Activated CD8-positive, alpha-beta memory T cell treated with anti-CD3 and anti-CD28 coated beads, Interleukin-2, amount 50 U/mL, for 24 hours (primary cell): ENCODE measurements around the gene ROR2.

ENCODE experiments used
- DNase-seq: peaks from one replicate; pipeline ENCODE4 v3.0.0-alpha.2; 2020; ENCODE audit errors: extremely low read depth

ROR2 gene

DNA sequence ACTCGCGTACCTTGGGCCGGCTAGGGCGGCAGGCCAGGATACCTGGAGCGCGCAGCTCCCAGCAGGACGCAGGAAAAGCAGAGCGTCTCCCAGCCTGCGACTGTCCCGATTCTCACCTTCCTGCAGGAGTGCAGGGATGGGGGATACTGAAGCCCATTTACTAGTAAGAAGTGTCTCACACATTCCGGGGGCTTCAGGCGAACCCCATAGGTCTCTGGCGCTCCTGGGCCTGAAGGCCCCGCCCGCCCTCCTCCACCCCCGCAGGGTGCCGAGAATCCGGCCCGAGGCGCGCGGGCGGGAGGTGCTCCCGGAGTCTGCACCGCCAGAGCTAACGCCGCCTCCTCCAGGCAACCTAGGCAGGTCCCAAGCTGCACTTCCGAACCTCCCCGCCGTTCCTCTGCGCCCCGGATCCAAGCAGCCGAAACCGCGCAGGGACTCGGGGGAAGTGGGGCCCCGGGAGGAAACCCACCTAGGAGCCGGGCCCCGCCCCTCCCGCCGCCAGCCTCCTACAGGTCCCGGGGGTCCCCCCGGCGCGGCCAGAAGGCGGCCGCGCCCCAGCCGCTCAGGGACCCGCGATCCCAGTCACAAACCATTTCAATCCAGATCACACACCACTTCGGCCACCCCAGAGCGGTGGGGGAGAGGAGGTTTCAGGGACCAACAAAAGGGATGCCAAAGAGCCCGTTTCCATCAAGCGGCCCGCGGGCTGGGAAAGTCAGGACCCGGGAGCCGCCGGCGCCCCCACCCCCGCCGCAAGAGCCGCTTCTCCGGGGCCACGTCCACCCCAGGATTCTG lies 1.2 kb downstream of the ROR2 start:
- DNase-seq, result no peak

GRCh38 chr9:91948101-91948596 lies 1.9 kb downstream of the ROR2 start:
- DNase-seq, result no peak

DNA sequence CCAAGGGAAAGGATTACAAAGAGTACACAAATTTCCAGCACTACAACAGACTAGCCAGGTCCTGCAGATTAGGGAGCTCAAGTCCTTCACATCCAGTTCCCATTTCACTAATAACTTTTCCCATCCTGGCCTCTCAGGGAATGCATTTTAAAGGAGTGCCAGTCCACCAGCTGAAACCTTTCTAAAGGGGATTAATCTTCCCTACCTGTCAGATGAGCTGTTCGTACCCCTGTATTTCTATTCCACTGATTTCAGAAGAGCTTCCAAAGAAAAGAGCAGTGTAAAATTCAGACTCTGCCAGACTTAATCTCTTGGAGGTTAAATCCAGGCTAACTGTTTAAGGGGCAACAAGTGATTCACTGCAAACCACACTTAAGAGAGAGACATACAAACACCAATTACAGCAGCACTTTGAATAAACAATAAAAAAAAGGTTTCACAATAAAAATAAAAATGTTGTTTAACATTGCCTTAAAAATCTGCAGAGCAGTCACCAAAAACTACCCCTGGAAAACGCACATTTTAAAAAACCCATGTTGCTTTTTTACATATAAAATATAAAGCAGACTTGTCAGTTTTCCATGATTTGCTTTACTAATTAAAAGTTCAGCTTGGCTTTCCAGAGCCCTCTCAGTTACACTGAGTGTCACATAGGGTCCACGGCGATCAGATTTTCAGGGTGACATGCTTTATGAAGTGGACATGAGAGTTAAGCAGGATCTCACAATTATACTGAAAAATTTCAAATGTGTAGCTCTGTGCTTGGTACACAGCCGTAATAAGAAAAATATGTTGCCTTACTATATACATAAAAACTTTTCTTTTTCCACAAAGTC lies 3.2 kb downstream of the ROR2 start:
- no peak for DNase-seq

DNA sequence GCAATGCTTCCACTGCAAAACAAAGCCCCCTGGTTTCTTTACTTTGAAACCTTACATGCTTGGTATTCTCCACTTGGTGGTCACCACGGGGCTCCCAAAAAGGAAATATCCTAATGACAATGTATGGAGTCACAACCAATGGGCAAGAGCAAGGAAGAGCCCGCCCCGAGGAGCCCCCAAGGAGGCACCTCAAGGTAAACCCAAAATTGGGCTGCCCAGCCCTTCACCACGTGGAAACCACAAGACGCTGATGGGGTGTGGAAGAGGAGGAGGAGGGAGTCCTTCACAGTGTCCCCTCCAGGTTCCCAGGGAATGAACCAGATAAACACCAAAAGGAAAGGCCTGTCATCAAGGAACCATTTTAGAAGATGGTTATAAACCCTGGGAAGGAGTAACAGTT lies 3.8 kb downstream of the ROR2 start:
- DNase-seq, result no peak

DNA sequence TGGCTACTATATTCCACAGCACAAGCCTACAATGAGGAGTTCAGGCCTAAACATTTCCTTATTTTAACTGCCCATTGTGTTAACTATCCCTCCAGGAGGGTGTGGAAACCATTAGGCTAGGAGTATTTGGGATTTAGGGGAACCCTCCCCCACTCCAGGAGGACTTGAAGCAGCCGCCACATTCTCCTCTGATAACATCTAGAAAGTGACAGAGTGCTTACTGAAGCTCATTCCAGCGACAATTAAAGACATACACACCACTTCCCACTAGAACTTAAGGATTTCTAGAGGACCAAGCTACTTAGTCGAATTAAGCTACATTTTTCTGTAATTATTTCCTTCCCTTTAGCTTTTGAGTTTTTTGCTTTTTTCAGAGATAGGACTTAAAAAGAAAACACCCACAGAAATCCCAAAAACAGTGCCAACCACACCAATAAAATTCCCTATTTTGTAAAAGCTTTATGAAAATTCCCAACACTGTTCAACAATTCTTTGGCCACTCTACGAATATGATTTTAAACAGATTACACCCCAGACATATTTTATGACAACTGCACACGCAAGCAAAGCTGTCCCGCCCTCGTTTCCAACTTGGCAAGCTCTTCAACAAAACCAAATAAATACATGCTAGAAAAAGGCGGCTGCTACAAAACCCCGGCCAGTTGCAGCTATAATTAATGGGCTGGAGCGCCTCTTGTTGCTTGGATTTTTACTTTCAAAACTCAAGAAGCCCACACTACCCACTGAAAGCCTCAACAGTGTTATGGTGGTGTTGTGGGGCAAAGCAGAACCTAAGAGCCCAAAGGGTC lies 4.5 kb downstream of the ROR2 start:
- no peak for DNase-seq

- no peak for DNase-seq
Observed at GRCh38 chr9:91944711-91945110, 5.3 kb downstream of the ROR2 start.

- DNase-seq, result no peak
Observed at GRCh38 chr9:91943478-91944470, 6.3 kb downstream of the ROR2 start.

DNA sequence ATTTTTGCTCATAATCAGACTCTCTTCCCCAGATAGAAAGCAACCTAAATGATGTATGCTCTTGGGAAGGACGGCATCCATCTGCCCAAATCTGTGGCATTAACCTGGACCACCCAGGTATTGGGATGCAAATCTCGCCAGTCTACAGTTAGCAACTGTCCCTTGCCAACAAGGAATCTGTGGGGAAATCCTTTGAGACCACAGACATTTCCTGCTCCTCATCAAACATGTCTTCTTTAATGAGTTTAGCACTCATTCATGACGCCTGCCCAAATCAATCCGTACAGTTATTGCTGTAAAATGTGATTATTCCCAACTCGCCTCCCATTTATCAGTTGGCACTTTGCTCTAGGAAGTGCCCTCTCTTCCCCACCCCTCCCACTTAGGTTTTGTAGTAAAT lies 7.8 kb downstream of the ROR2 start:
- no peak for DNase-seq

DNA sequence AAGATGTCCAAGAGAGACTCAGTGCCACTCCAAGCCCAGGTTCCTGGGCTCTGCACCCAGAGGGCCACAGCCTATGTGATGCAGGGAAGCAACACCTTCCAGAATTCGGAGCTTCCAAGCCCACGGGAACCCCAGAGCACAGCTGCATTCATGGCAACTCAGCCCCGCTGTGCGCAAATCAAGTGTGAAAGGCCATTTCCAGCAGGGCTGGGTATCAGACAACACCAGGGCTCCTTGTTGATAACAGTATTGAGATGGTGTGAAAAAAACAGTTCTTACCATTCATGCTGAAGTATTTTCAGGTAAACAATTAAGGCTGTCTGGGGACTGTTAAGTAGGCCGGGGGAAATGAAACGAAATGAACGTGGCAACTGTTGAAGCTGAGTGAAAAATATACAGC lies 10.1 kb downstream of the ROR2 start:
- DNase-seq, result no peak

GRCh38 chr9:91937727-91938126 lies 12.3 kb downstream of the ROR2 start:
- DNase-seq, result no peak

- DNase-seq, result no peak
Observed at GRCh38 chr9:91937056-91937455, 13.0 kb downstream of the ROR2 start.

DNA sequence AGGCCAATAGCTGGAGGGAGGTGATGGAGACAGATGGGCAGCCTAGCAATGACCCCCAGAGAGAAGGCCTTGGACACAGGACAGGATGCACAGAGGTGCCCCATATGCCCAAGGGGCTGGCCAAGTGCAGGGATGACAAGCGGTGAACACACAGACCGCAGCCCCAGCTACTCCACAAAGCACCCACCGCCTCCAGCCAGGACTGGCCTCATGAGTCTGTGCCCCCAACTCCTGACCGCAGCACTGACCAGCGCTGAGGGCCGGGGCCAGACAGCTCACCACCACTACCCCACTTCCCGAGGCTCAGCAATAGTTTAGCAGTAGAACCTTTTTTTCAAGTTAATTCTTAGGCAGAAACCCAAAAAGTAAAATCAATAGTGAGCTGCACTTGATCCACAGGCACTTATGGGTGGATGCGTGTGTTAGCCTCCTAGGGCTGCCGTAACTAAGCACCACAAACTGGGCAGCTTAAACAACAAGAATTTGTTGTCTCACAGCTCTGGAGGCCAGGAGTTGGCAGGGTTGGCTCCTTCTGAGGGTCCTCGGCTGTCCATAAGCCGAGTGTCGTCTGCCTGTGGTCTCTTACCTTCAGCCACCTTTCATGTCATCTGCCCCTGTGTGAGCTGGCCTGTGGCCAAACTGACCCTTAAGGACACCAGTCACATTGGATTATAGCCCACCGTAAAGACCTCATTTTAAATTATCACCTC lies 14.1 kb downstream of the ROR2 start:
- DNase-seq, result no peak

DNA sequence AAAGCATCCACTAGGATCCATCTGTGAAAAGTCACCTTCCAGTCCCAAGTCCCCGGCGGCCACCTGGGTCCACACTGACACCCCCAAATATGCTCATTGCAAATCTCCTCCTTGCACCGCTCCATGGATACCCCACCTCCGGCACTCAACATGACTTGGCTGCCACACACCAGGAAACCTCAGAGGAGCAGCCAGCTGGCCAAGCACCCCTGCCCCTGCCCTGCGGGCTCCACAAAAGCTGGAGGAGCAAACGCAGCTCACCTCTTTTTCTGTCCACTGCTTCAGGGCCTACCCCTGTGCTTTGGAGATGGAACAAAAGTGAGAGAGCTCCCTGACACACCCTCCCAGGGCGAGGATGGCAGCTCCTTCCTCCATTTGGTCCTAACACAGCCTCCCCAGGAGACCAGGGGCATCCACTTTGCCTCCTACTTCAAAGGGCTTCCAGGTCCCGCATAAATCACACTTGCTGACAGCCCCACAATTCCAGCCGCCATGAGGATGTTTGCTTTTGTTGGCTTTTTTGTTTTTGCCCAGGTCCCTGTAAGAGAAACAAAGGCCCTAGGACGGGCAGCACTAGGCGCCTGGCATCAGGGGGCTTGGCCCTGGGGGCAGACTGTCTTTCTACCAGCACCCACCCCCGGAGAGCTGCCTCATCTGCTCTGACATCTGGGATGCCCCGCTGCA lies 14.8 kb downstream of the ROR2 start:
- DNase-seq, result no peak

DNA sequence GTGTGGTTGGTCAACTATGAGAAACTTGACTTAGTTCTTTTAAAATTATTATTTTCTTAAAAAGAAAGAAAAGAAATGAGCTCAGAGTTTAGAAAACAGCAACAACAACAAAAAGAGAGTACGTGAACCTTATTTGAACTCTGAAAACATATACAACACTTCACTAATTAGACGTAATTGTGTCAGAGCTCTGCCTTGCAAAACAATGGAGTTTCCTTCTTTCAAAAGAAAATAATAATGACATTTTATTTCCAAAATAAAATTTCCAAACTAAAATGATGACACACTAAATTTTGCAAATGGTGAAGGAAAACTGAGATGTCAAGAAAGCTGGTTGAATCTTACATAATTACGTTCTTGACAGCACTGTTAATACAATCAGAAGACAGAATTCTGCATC lies 15.4 kb downstream of the ROR2 start:
- no peak for DNase-seq

DNA sequence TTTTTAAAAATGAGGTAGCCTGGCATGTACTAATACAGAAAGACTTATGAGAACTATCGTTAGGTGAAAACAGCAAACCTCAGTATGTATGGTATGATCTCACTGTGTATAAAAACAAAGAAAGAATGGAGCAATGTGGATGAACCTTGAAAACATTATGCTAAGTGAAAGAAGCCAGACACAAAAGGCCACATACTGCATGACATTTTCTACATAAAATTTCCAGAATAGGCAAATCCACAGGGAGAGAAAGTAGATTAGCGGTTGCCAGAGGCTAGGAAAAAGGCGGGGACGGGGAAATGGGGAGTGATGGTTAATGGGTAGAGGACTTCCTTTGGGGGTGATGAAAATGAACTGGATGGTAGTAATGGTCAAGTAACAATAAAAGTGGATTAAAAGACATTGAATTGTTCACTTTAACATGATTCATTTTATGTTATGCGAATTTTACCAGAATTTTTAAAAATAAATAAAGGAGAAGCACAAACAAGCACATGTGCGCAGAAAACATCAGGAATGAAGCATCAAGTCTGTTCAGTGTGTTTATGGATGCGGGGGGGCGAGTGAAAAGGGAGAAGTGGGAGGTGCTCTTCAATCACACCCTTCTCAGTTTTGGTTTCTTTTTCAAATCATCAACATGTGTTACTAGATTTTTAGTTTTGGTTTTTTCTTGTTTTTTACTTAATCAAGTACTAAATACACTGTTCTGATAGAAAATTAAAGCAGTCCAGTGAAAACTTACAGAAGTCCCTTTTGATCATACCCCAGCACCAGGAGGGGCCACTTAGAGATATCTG lies 16.3 kb downstream of the ROR2 start:
- DNase-seq, result no peak

GRCh38 chr9:91930475-91930874 lies 19.6 kb downstream of the ROR2 start:
- no peak for DNase-seq

DNA sequence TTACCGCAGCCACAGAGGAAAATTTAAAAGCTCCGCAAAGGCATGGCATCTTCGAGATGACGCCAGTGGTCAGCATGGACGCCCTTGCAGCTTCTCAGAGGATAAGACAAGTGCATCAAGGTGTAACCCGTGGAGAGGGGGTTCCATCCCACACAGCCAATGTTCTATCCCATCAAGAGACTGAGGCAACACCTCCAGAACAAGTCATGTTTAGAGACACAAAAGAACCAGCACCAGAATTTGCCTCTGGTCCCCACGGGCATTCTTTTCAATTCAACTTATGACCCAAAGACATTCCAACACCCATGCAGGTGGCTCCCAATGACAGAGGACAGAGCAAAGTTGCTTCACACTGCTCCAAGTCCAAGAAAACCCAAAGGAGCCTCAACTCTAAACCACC lies 20.7 kb downstream of the ROR2 start:
- no peak for DNase-seq

GRCh38 chr9:91927922-91928510 lies 22.0 kb downstream of the ROR2 start:
- DNase-seq, result no peak
